ENCODE data around the gene PAN3.

DNA sequence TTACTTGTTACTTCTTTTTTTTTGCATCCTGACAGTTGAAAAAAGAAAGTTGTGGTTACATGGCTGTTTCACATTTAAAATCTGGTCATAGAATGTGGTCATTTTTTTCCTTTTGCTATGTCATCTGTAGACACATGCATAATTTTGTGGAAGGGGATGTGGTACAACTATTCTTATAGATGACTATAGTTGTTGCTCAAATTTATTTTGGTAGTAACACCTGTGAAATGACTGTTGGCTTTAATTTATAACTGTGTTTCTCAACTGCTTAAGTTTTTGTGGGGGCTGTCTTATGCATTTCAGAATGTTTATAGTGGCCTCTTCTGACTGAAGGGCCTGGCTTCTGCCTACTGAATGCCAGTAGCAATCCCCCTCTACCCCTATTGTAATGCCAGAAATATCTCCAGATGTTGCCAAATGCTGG, 130.5 kb downstream of the PAN3 start:
- TF ChIP-seq EZH2 (IDR thresholded peaks at IDR 0.05; ENCODE audit: insufficient read depth, poor library complexity, severe bottlenecking) (no peak), EZH2phosphoT487 (IDR thresholded peaks at IDR 0.05; ENCODE audit: insufficient read depth, low read depth) (no peak)
